OCI-LY3 (cell line): ENCODE measurements around the gene TRMU.

Source experiments
- H2AFZ ChIP-seq: fragments of 200-600, 300-600 bp; shearing (Covaris generic); 2 replicates; pipeline ENCODE4 v1.6.0; 2014; ENCODE audit warnings: antibody characterized with exemption, low read depth, low read length
- H3K27ac ChIP-seq: fragments of 200-600, 300-600 bp; sonication (generic); 2 replicates; pipeline ENCODE4 v1.5.1; 2014; ENCODE audit warnings: mild to moderate bottlenecking, low read length, moderate library complexity, mixed read lengths
- H3K27me3 ChIP-seq: fragments of 200-600, 300-600 bp; sonication (generic); 2 replicates; pipeline ENCODE4 v1.6.1; 2014; ENCODE audit warnings: low read depth, low read length, mixed read lengths
- H3K36me3 ChIP-seq: fragments of 200-600, 300-600 bp; sonication (generic); replicated peaks from 2 replicates; pipeline ENCODE3; 2014; ENCODE audit warnings: low read depth, low read length, mixed read lengths
- H3K4me1 ChIP-seq: fragments of 300-600, 200-600 bp; sonication (generic); 2 replicates; pipeline ENCODE4 v1.6.1; 2014; ENCODE audit warnings: low read length, mixed read lengths
- H3K4me2 ChIP-seq: fragments of 200-600, 300-600 bp; sonication (generic); 2 replicates; pipeline ENCODE4 v1.6.1; 2014; ENCODE audit warnings: low read length, mixed read lengths
- H3K4me3 ChIP-seq: fragments of 300-600, 200-600 bp; sonication (generic); 2 replicates; pipeline ENCODE4 v1.5.1; 2014; ENCODE audit warnings: antibody characterized with exemption, mild to moderate bottlenecking, low read length, moderate library complexity
- H3K79me2 ChIP-seq: fragments of 300-600, 200-600 bp; shearing (Covaris generic); 2 replicates; pipeline ENCODE4 v1.6.1; 2014; ENCODE audit warnings: mild to moderate bottlenecking, low read length, mixed read lengths
- H3K9ac ChIP-seq: fragments of 300-600, 200-600 bp; shearing (Covaris generic); 2 replicates; pipeline ENCODE4 v1.6.0; 2014; ENCODE audit warnings: mild to moderate bottlenecking, low read length, moderate library complexity
- H3K9me3 ChIP-seq: fragments of 200-600, 300-600 bp; shearing (Covaris generic); 2 replicates; pipeline ENCODE4 v1.6.1; 2014; ENCODE audit warnings: low read length, mixed read lengths; ENCODE audit not compliant: insufficient read depth
- H4K20me1 ChIP-seq: fragments of 200-600, 300-600 bp; sonication (generic); 2 replicates; pipeline ENCODE4 v1.6.1; 2016; ENCODE audit warnings: low read length, mixed read lengths; ENCODE audit not compliant: insufficient read depth
- EZH2phosphoT487 ChIP-seq: fragments of 200-600 bp; shearing (Covaris generic); IDR thresholded peaks from 2 replicates; pipeline ENCODE4 v1.6.1; 2018; ENCODE audit warnings: antibody characterized with exemption, mixed run types, low read depth
- TF ChIP-seq, protein P1 (sequence below): fragments of 200-600, 300-600 bp; sonication (generic); IDR thresholded peaks from 2 replicates; pipeline ENCODE4 v1.5.1; 2014; ENCODE audit warnings: antibody characterized with exemption, low read length, low read depth

The TRMU gene

DNA sequence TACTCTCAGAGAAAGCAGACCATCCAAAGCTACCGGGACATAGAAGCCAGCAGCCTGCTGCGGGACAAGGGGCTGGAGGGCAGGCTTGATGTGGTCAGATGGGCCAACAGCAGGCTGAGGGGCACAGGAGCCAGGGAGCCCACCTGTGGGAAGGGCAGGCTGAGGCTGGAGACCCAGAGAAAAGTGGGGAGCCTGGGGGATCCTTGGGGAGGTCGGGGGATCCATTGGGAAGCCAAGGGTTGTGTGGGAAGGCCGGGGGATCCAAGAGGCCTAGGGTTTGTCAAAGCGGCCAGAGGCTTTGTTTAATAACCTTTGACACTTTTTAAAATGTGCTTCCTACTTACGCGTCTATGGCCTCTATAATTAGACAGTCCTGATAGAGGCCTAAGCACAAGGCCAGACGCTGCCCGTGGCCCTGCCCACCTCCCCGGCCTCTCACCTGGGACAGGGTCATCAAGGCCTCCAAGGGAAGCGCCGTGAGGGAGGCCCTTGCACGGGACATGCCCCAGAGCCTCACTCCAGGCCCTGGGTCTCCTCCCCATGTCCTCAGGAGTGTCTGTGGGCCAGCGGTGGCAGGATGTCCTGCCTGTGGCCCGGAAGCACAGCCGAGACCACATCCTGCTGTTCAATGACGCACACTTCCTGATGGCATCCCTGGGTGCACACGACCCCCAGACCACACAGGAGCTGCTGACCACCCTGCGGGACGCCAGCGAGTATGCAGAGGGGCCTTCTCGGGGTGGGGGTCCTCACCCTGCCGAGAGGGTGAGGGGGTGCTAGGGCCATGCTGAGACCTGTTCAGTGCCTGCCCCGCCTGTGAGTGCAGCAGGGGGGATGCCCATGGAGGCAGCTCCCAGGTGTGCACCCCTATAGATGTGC, 47.4 kb upstream of the TRMU start:
- H3K36me3 ChIP-seq = peaks cover 5% of the 10 kb centered on the region
- H3K27me3 ChIP-seq = no peaks in the 10 kb centered on the region
- H2AFZ ChIP-seq = no peak overlapping the region
- H4K20me1 ChIP-seq = no peaks in the 10 kb centered on the region
- H3K9ac ChIP-seq = no peak overlapping the region
- H3K4me3 ChIP-seq = no peak overlapping the region
- peaks cover 2% of the 10 kb centered on the region; the same call in 1 of the 2 replicates for H3K4me1 ChIP-seq
- H3K79me2 ChIP-seq = no peaks in the 10 kb centered on the region
- H3K27ac ChIP-seq = no peak overlapping the region
- no peak for TF ChIP-seq EZH2phosphoT487
- TF ChIP-seq, protein P1, sequence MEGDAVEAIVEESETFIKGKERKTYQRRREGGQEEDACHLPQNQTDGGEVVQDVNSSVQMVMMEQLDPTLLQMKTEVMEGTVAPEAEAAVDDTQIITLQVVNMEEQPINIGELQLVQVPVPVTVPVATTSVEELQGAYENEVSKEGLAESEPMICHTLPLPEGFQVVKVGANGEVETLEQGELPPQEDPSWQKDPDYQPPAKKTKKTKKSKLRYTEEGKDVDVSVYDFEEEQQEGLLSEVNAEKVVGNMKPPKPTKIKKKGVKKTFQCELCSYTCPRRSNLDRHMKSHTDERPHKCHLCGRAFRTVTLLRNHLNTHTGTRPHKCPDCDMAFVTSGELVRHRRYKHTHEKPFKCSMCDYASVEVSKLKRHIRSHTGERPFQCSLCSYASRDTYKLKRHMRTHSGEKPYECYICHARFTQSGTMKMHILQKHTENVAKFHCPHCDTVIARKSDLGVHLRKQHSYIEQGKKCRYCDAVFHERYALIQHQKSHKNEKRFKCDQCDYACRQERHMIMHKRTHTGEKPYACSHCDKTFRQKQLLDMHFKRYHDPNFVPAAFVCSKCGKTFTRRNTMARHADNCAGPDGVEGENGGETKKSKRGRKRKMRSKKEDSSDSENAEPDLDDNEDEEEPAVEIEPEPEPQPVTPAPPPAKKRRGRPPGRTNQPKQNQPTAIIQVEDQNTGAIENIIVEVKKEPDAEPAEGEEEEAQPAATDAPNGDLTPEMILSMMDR = no peak
- no peaks in the 10 kb centered on the region for H3K9me3 ChIP-seq
- H3K4me2 ChIP-seq = no peak overlapping the region

DNA sequence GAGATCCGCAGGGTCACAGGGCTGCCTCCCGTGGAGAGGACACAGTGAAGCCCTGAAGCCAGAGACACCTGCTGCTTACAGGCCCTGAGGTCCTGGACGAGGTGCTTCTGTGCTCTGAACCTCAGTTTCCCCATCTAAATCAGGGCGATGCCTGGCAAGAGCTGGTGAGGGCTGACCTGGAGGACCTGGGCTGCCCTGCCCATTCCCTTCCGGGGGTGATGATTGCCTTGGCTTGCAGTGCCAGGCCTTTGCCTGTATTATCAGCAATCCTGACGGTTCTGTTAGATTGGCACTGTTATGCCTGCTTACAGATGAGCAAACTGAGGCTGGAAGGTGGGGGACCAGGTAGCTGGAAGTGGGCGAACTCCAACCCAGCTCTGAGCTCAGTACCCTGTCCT, 46.7 kb upstream of the TRMU start:
- no peak overlapping the region for H3K4me3 ChIP-seq
- no peaks in the 10 kb centered on the region for H3K9me3 ChIP-seq
- H2AFZ ChIP-seq = no peak overlapping the region
- H3K79me2 ChIP-seq = no peaks in the 10 kb centered on the region
- no peak overlapping the region for H3K27ac ChIP-seq
- no peak overlapping the region for H3K4me2 ChIP-seq
- H3K27me3 ChIP-seq = no peaks in the 10 kb centered on the region
- H4K20me1 ChIP-seq = no peaks in the 10 kb centered on the region
- H3K4me1 ChIP-seq = peaks cover 2% of the 10 kb centered on the region; the same call in 1 of the 2 replicates
- H3K9ac ChIP-seq = no peak overlapping the region
- peaks cover 5% of the 10 kb centered on the region for H3K36me3 ChIP-seq
- TF ChIP-seq, protein P1 = no peak
- no peak for TF ChIP-seq EZH2phosphoT487

DNA sequence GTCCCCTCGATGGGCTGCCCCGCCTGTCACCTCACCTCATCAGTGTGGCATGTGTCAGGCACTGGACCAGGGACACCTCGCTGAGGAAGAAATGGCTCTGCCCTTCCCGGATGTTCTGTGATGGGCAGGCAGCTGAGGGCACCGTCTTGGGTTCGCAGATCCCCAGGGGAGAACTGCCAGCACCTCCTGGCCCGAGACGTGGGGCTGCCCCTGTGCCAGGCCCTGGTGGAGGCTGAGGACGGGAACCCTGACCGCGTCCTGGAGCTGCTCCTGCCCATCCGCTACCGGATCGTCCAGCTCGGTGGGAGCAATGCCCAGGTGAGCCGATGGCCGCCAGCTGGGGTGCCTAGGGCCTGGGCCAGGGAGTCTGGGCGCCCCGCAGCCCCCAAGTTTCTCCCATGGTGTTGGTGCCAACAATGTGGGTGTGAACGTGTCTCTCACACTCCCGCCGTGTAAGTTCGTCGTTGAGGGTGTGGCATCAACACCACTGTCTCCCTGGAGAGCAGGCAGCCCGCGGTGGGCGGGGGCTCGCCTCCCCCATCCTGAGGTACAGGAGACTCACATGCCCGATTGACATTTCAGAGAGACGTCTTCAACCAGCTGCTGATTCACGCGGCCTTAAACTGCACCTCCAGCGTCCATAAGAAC, 46.1 kb upstream of the TRMU start:
- peaks cover 2% of the 10 kb centered on the region; the same call in 1 of the 2 replicates for H3K4me1 ChIP-seq
- H3K36me3 ChIP-seq = peaks cover 5% of the 10 kb centered on the region
- no peak overlapping the region for H3K4me3 ChIP-seq
- no peak overlapping the region for H3K4me2 ChIP-seq
- H3K79me2 ChIP-seq = no peaks in the 10 kb centered on the region
- H3K9ac ChIP-seq = no peak overlapping the region
- H3K27me3 ChIP-seq = no peaks in the 10 kb centered on the region
- no peaks in the 10 kb centered on the region for H3K9me3 ChIP-seq
- no peaks in the 10 kb centered on the region for H4K20me1 ChIP-seq
- TF ChIP-seq, protein P1 = no peak
- no peak for TF ChIP-seq EZH2phosphoT487
- H2AFZ ChIP-seq = no peak overlapping the region
- no peak overlapping the region for H3K27ac ChIP-seq

DNA sequence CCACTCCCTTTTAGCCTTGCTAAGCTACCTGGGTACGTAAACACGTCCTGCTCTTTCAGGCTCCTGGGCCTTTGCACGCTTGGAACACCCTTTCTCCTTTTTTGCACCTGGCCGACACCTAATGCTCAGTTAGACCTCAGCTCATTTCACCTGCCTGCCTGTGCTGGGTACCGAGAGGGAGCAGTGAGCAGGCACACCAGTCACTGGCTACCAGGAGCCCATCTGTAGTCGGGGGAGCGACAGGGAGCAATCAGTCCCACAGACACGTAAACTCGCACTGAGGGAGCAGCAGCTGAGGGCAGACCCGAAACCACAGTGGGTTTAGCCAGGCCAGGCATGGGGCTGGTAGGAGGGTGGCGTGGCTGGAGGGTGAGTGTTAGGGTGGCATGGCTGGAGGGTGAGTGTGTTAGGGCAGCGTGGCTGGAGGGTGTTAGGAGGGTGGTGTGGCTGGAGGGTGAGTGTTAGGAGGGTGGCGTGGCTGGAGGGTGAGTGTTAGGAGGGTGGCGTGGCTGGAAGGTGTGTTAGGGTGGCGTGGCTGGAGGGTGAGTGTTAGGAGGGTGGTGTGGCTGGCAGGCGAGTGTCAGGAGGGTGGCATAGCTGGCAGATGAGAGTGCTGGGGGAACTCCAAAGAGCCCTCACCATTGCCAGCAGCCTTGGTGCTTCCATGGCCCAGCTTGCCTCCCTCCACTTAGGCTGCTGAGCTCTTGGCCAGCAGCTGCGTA, 45.2 kb upstream of the TRMU start:
- no peak overlapping the region for H2AFZ ChIP-seq
- peaks cover 5% of the 10 kb centered on the region for H3K36me3 ChIP-seq
- H4K20me1 ChIP-seq = no peaks in the 10 kb centered on the region
- H3K27ac ChIP-seq = no peak overlapping the region
- H3K9me3 ChIP-seq = no peaks in the 10 kb centered on the region
- H3K4me3 ChIP-seq = no peak overlapping the region
- peaks cover 5% of the 10 kb centered on the region; the same call in 1 of the 2 replicates for H3K4me1 ChIP-seq
- no peaks in the 10 kb centered on the region for H3K79me2 ChIP-seq
- TF ChIP-seq EZH2phosphoT487 = no peak
- TF ChIP-seq, protein P1 = no peak
- H3K27me3 ChIP-seq = no peaks in the 10 kb centered on the region
- no peak overlapping the region for H3K4me2 ChIP-seq
- H3K9ac ChIP-seq = no peak overlapping the region
